HG02571 (cell line): Measurements from ENCODE around the gene ZNF580.

Experiments used
- ATAC-seq: cut with Tn5 transposase; IDR thresholded peaks from one replicate; pipeline ENCODE4 v1.9.1; 2021; ENCODE audit warnings: mild to moderate bottlenecking, moderate library complexity; ENCODE audit not compliant: unreplicated experiment

The ZNF580 gene

DNA sequence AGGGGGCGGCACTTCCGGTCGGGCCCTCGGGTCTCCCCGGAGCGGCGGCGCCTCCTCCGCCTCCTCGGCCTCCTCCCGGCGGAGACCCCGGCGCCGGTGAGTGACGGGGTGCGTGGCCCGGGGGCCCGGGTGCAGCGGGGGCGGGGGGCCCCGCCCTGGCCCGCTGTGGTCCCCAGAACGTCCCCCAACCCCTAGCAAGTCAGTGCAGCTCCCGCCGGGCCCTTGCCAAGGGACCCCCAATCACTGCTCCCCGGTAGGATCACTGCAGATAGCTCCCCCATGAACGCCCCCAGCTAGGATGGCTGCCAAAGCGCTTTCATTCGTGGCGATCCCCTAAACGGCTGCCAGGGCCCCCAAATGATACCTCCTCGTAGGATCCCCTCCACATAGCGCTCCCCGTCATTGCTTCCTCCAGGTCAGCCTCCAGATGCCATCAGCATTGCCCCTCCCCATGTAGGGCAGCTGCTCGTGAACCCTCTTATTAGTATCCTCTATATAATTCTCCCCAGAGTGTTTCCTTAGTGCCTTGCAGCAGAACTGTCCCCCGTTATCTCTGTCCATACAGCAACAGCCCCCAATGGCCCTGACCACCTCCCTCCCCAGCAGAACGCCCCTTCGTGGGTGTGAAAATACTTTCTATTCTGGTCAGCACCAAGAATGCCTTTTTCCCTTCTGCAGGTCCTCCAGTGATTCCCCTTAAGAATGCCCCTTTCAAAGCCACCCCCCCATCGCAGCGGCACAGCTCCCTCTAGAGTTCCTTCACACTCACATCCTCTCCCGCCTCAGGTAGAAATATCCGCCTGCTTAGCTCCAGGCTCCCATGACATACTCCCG is 34.9 kb upstream of the ZNF580 start, which contains the start of gene ZNF865:
ZNF865 (plus strand) TSS at position 11 of the 834 bp plus-strand sequence. CDS start 7,972 bp downstream, outside the sequence.
- peak; percentile 24 for ATAC-seq

- no peak for ATAC-seq
These were observed 34.4 kb upstream of the ZNF580 start for GRCh38 chr19:55606471-55606787.

DNA sequence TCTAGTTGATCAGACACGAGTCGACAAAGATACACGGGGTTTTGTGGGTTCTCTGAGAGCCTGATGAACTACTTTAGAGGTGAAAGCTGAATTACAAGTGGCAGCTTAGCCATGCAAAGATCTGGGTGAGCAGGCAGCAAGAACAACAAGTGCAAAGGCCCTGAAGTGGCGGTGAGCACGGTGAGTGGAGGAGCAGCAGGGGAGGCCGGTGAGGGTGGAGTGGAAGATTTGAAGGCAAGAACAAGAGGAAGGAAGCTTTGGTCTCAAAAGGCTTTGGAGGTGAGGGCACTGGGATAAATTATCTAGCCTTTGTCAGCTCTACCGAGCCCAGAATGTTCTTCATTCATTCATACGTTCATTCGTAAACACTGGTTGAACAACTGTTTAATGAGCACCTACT is 34.0 kb upstream of the ZNF580 start:
- no peak for ATAC-seq

GRCh38 chr19:55609326-55609725 is 31.5 kb upstream of the ZNF580 start:
- no peak for ATAC-seq

GRCh38 chr19:55611300-55611982 is 29.4 kb upstream of the ZNF580 start:
- no peak for ATAC-seq

DNA sequence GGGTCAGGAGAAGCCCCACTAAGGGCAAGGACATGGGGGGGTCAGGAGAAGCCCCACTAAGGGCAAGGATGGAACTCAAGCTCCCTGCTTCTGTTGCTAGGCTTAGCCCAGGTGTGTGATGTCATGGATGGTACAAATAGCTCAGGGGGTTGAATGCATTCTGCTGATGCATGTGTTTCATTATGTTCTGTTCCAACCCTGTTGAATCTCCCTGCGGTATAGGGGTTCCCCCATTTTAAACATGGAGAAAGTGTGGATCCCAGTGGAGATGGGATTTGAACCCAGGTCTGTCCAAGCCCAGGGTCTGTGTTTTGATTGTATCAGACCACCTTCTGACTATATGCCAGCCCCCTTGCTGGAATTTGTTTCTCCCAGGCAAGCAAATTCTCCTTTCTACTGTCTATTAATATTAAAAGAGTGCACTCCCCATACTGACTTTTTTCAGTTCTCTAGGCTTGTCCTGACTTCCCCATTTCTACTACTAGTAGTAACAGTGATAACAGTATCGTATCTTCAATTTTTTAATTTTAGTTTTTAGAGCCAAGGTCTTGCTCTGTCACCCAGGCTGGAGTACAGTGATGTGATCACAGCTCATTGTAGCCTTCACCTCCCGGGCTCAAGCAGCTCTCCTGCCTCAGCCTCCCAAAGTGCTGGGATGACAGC is 28.7 kb upstream of the ZNF580 start:
- ATAC-seq = no peak

DNA sequence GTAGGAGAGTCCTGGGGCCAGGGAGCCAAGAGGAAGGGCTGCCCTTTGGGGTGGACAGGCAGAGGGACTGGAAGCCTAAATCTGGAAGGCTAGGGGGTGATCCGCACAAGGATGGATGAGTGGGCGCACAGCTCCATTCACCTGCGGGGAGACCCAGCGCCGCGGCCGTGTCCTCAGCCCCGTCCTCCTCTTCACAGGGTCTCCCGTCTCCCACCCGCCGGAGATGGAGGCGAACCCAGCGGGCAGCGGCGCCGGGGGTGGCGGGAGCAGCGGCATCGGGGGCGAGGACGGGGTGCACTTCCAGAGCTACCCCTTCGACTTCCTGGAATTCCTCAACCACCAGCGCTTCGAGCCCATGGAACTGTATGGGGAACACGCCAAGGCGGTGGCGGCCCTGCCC is 27.4 kb upstream of the ZNF580 start:
- ATAC-seq = no peak

DNA sequence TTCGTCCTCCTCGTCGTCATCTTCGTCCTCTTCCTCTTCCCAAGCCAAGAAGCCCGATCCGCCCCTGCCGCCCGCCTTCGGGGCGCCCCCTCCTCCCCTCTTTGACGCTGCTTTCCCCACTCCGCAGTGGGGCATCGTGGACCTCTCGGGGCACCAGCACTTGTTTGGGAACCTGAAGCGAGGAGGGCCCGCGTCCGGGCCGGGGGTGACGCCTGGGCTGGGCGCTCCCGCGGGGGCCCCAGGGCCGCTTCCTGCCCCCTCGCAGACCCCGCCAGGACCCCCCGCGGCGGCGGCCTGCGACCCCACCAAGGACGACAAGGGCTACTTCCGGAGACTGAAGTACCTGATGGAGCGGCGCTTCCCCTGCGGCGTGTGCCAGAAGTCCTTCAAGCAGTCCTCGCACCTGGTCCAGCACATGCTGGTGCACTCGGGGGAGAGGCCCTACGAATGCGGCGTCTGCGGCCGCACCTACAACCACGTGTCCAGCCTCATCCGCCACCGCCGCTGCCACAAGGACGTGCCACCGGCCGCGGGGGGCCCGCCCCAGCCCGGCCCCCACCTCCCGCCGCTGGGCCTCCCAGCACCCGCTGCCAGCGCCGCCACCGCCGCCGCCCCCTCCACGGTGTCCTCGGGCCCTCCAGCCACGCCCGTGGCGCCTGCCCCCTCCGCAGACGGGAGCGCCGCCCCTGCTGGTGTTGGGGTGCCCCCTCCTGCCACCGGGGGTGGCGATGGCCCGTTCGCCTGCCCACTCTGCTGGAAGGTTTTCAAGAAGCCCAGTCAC is 26.7 kb upstream of the ZNF580 start:
- ATAC-seq = no peak

GRCh38 chr19:55614711-55615542 is 25.9 kb upstream of the ZNF580 start:
- no peak for ATAC-seq

- ATAC-seq = no peak
These were observed 25.0 kb upstream of the ZNF580 start for GRCh38 chr19:55615543-55616394.

DNA sequence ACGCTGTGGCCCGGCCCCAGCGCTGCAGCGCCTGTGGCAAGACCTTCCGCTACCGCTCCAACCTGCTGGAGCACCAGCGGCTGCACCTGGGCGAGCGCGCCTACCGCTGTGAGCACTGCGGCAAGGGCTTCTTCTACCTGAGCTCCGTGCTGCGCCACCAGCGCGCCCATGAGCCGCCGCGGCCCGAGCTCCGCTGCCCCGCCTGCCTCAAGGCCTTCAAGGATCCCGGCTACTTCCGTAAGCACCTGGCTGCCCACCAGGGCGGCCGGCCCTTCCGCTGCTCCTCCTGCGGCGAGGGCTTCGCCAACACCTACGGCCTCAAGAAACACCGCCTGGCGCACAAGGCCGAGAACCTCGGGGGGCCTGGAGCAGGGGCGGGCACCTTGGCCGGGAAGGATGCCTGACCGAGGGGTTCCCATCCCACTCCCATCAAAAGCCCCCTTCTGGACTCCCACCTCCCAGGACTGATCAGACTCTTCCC is 24.4 kb upstream of the ZNF580 start:
- ATAC-seq = no peak

DNA sequence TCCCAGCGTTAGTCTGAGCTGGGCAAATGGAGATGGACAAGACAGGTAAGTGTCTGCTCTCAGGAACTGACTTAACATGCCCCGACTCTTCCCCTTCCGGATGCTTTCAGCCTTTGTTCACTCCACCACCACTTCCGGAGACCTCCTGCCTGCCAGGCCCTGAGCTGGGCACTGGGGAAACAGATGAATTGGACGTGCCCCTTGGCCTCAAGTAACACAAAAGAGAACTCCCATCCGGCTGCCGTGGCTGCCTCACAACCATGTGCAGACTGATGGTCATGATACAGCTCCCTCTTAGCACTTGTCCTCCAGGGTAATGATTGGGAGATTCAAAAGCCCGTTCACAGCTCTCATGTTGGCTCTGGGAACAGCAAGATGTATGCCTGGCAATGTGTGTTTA is 23.4 kb upstream of the ZNF580 start:
- no peak for ATAC-seq

- ATAC-seq = no peak
These were observed 22.4 kb upstream of the ZNF580 start for GRCh38 chr19:55618426-55618825.

GRCh38 chr19:55619286-55619685 is 21.5 kb upstream of the ZNF580 start:
- ATAC-seq = no peak

DNA sequence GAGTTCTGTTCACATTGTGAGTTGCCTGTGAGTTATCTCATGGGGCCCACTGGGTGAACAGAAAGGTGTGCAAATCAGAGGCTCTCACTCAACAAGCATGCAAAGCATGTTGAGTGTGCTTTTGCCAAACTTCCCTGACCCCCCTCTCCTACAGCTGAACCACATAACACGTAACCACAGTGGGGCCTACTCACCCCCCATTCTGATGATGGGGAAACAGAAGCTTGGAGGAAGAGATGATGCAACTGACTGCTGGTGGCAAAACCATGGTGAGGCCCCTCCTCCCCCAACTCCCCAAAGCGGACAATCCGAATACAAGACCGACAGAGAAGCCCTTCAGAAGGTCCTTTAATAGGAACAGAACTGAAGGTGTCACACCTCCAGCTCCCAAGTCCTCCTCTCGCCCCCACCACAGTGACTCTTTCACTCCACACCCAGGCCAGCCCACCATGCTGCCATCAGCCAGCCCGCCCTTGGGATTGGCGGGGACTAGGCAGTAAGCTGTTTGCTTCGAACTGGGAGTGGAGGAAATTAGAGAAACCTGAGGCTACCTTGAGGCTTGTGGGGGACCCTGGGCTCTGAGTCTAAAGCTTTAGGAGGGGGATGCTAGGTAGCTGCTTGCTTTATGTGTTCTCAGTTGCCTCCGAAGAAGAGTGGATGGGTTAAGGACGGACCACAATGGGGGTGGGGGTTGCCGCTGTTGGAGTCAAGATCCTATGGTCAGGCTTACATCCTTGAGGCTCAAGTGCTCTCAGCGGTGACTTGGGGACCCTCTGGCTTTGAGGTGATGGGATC is 20.2 kb upstream of the ZNF580 start:
- no peak for ATAC-seq

DNA sequence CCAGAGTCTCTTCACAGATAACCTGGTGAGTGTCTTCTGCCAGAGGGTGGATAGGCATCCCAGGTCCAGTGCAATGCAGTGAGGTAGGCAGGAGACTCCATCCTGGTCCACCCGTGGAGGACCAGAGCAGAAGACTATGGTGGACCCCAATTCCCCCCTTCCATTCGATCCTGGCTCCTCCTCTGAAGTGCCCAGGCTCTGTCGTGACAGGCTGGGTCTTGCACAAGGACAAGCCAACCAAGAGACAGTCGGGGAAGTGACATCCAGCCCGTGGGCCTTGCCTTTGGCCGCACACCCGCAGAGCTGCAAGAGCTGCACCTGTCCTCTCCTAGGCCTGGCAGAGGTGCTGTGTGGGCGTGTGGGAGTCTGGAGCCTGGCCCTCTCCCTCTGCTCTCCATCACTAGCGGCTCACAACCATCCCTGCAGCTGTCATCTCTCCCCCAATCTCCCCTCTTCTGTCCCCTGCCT is 19.6 kb upstream of the ZNF580 start:
- no peak for ATAC-seq

- ATAC-seq = no peak
These were observed 19.1 kb upstream of the ZNF580 start for GRCh38 chr19:55621673-55622231.
